GM19351 (cell line): ENCODE results near the gene RAB3D.
"Not testable (repeated sequence)": the region's sequence is repeated elsewhere in the genome, so short reads cannot be mapped to it uniquely, and the experiment has no call there.

Source experiments
- ATAC-seq: cut with Tn5 transposase; IDR thresholded peaks from one replicate; pipeline ENCODE4 v1.9.1; 2021; ENCODE audit warnings: mild to moderate bottlenecking, moderate library complexity; ENCODE audit not compliant: unreplicated experiment

Gene RAB3D, protein sequence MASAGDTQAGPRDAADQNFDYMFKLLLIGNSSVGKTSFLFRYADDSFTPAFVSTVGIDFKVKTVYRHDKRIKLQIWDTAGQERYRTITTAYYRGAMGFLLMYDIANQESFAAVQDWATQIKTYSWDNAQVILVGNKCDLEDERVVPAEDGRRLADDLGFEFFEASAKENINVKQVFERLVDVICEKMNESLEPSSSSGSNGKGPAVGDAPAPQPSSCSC

DNA sequence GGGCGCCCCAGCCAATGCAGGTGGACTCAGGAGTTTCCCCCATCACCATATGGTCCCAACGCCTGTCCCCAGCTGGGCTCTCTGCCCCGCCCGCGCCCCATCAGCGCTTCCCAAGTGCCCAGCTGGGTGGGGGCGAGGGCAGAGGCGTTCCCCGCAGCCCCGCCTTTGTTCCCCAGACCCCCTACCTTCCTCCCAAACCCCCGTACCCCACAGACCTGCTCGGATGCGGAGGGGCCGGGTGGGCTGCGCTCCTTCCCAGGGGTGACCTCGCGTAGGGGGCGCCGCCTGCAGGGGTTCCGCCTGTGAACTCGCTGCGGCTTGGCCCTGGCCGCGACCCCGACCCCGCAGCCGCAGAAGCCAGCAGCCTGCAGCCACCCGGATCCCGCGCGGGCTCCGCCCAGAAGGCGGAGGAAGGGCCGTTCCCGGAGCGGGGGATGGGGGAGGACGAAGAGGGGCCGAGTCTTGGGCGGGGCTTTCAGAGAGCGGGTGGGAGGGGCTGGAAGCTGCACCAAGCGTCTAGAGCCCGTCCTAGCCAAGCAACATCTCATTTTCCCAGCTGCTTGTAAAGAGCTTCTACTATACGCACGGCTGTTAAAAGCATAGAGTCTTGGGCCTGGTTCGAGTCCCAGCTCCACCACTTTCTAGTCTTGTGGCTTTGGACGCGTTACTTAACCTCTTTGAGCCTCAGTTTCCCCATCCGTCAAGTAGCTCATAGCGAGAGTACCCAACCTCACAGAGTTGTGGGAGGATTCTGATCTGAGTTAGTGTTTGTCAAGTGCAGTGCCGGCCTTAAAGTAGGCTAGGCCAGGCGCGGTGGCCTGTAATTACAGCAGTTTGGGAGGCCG lies at the start of gene RAB3D:
RAB3D (minus strand) TSS at position 404 of the 845 bp plus-strand sequence. CDS start 2,258 bp downstream, outside the sequence.
- peak; percentile 59 for ATAC-seq

DNA sequence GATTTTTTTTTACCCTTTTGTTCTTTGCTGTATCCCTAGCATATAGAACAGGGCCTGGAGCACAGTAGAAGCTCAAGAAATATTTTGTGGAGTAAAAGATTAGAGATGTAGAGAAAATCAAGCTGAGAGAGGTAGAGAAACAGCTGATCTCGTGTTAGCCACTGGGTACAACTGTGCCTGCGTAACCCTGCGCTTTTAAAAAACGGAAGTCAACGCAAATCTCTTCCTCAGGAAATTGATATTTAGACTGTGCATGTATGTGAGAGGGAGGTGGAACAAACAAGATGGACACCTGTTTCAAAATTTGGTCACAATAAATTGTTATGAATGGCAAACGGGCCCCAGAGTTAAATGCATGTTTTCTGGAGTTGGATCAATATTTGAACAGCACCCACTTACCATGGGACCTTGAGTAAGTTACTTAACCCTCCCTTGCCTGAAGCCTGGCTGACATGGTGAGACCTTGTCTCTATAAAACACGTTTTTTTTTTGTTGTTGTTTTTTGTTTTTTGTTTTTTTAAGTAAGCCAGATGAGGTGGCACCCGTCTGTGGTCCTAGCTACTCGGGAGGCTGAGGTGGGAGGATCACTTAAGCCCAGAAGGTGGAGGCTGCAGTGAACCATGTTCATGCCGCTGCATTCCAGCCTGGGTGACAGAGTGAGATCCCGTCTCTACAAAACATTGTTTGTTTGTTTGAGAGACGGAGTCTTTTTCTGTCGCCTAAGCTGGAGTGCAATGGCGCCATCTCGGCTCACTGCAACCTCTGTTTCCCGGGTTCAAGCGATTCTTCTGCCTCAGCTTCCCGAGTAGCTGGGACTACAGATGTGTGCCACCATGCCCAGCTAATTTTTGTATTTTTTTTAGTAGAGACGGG lies 47.9 kb upstream of the RAB3D start:
- no peak for ATAC-seq

DNA sequence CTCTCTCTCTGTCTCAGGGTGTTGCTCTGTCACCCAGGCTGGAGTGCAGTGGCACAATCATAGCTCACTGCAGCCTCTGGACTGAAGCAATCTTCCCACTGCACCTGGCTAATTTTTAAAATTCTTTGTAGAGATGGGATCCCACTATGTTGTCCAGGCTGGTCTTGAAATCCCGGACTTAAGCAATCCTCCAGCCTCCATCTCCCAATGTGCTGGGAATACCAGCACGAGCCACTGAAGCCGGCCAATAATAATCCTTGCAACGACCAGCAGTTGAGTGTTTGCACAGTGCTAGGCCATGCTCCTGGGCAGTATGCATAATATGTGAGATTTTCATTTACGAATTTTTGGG lies 45.3 kb upstream of the RAB3D start:
- ATAC-seq, result no peak

DNA sequence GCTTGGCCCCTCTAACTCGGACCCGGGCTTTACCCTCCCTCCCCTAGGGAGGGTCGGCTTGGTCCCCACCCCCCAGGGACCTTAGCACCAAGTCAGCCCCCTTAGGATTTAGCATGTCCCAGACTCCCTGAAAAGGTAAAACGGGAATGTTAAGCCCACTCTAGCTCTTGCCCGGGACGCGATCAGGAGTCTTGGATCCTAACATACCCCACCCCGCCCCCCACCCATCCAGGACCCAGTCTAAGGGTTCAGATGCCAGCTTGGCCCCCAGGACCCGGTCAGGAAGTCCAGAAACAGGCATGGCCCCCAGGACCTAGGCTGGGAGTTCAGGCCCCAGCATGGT lies 44.2 kb upstream of the RAB3D start:
- ATAC-seq, result no peak

DNA sequence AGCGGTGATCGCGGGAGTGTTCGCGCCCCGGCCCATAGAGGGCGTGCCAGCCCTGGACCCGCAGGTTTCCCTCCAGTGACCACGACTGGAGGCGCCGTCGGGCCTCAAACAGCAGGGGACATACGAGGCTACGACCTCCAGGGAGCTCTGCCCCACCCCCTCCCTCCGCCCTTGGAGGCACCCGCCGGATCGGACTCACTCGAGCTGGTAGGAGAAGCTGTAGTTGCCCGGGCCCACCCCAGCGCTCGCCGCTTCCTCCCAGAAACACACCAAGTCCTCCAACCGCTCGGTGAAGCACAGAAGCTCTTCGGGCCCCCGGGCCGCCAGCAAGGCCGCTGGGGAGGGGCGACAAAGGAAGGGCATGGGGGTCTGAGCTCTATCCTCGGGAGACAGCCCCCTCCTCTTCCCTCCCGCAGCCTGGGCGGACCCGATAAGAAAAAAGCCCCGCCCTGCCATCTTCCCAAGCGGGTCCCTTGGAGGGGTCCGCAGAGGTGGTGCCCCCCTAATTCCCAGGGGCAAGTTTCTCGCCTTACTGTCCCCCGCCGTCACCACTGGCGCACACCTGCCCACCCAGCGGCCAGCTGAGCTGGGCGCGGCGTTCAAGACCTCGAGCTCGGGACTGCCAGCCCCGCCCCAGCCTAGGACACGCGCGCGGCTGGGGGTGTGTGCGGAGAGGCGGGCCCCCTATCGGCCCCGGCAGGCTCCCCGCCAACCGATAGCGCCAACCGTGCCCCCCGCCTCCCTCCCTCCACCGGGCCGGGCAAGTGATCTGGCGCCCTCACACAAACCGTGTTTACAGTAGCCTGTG lies 43.6 kb upstream of the RAB3D start:
- ATAC-seq, result no peak

DNA sequence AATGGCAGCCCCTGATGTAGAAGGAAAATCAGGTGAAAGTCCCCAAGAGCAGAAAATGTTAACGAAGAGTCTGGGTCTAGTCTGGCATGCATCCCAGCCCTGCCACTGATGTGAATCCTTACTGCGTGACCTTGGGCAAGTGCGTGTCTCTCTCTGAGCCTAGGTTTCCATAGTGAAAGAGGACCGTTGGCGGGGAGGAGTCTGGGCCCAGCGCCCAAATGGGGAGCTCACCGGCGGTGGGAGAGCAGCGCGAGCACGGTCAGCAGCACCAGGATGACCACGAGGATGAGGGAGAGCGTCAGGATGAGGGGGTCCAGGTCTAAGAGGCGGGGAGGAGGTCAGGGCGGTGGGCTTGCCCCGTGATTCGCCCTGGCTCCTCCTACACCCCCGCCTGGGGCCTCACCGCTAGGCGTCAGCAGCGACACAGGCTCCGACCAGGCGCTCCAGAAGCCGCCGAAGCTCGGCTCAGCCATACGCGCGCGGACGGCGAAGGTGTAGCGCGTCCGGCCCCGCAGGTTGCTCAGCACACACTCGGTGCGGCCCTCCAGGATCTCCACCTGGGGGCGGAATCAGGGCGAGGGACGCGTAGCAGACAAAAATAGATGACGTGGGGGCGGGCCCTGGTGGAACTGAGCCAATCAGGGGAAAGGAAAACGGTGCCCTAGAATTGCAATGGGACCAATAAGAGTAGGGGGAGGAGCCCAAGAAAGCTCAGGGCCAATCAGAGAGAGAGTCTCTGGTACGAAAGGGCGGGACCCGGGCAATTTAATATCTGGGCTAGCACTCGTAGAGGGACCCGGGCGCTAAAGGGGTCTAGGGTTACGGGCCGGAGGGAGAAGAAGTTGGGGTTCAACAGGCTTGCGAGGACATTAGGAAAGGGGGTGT lies 41.4 kb upstream of the RAB3D start:
- peak; percentile 68 for ATAC-seq

DNA sequence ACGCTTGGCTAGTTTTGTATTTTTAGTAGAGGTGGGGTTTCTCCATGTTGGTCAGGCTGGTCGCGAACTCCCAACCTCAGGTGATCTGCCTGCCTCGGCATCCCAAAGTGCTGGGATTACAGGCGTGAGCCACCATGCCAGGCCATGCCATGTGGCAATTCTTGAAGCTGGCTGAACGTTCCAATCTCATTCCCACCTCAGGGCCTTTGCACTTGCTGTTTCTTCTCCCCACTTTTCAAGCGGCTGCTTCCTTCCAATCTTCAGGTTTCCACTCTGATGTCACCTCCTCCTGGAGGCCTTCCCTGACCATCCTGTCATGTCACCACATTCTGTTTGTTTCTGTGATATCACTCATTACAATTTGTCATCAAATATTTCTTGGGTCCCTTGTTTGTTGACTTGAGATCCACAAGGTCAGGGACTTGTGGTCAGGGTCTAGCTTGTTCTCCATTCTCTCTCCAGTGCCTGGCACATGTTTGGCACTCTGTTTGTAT lies 40.4 kb upstream of the RAB3D start:
- no peak for ATAC-seq

DNA sequence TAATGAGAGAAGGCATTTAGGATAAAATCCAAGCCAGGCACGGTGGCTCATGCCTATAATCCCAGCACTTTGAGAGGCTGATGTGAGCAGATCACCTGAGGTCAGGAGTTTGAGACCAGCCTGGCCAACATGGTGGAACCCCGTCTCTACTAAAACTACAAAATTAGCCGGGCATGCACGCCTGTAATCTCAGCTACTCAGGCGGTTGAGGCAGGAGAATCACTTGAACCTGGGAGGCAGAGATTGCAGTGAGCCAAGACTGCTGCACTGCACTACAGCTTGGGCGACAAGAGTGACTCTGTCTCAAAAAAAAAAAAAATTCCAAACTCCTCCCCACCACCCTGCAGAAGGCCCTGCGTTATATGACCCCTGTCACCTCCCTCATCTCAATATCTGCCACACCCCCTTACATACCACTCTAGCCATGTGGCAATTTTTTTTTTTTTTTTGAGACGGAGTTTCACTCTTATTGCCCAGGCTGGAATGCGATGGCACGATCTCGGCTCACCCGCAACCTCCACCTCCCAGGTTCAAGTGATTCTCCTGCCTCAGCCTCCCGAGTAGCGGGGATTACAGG lies 39.9 kb upstream of the RAB3D start:
- not testable (repeated sequence) for ATAC-seq

DNA sequence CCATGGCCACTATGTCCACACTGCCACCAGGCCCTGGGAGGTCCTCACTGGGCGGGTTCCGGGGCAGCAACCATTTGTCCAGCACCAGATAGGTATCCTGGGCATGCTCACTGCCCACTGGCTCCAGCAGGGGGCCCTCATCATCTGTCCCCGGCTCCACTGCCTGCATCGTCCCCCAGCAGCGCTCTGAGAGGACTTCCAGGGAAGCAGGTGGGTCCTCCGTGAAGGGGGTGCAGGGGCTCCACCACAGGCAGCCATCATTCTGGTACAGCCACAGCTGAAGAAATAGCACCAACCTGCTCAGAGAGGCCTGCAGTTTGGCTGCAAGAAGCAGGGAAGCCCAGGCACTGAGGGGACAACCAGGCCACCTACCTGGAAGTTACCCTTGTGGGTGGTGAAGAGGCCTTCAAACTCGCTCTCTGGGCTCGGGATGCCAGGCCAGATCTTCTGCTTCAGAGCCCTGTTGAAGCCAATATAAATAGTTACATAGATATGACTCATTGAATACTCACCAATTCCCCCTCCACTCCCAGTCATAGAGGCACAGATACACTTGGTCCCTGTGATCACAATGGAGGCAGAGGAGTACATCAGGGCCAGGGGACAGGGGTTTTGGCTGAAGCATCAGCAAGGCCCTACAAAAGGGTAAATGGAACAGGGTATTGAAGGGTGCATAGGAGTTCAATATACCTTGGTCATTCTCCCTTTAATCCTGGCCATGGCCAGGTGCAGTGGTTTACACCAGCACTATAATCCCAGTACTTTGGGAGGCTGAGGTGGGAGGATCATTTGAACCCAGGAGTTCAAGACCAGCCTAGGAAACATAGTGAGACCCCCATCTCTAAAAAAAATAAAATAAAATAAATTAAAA lies 39.1 kb upstream of the RAB3D start:
- ATAC-seq, result no peak

DNA sequence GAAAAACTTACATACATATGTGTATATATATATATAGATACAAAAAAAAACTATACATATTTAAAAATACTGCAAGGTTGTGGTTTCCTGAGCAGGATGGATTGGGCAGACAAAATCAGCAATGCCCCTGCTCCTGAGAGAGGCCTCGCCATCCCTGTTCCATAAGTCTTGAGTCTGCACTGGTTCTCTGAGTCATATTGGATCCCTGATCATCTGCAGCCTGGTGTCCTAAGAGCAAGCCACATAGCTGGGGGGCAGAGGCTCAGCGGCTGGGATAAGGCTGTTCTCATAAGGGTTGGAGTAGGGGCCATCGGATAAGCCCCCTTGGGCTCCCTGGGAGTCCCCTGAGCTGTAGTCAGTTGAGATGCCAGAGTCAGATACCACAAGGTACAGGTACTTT lies 38.3 kb upstream of the RAB3D start:
- ATAC-seq, result no peak

DNA sequence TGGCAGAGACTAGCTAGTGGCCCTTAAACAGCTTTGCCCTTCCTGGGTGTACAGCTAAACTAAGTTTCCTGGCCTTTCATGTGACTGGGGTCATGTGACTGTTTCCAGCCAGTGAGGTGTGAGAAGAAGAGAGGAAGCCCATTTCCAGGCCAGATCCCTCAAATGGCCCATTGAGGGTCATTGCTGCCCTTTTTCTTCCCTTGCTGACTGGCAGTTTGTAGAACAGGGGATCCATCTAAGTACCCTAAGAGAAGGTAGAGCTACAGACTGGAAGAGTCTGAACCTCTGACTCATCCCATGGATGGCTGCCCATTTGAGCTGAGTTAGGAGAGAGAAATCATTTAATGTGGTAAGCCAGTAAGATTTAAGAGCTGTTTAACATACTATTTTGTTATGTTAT lies 37.8 kb upstream of the RAB3D start:
- ATAC-seq, result no peak

DNA sequence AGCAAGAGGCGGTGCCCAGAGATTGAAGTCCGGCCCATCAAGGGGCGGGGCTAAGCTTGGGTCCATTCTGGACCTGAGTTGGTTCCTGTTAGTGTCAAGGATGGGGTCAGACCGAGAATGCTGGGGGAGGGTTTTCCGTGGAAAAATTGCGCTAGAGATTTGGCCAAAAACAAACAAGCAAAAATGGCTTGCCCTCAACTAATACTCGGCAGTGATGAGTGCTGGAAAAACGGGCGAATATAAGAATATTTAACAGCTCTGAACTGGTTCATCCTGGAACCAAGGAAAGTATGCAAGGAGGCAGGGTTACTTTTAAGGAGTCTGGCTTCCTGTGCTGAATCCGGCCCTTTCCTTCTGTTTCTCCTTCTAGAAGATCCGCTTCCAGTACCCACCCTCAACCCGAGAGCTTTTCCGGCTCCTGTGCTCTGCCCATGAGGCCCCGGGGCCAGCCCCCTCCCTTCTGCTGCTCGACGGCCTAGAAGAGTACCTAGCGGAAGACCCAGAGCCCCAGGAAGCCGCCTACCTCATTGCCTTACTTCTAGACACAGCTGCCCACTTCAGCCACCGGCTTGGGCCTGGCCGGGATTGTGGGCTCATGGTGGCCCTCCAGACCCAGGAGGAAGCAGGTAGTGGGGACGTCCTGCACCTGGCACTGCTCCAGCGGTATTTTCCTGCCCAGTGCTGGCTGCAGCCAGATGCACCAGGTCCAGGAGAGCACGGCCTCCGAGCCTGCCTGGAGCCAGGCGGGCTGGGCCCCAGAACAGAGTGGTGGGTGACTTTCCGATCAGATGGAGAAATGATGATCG lies 35.9 kb upstream of the RAB3D start:
- no peak for ATAC-seq

DNA sequence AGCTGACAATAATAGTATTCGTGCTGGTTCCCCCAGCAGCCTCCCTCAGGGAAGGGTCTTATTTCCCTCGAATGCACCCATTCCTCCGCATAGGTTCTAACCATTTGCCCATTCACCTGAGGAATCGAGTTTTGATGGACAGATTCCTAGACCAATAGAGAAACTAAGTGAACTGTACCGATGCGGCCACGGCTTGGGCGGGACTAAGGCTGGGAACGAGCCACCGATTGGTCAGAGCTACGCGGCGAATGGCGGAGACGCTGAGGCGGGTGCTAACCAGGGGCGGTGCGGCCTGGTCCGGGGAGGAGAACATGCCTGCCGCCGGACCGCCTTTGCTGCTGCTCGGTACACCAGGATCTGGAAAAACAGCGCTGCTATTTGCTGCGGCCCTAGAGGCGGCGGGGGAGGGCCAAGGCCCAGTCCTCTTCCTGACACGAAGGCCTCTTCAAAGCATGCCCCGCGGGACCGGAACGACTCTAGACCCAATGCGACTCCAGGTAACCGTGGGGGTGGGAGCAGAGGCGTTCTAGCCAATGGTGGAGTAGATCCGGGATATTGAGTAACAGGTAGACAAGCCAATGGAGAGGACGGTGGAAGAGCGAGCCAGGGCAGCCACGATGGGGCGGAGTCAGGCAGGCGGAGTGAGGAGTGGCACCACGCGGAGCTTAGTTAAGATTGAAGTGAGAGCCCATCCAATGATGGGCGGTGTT lies 35.1 kb upstream of the RAB3D start, which contains the start of gene SWSAP1:
SWSAP1 (plus strand) TSS at position 234 of the 710 bp plus-strand sequence; CDS start at position 249, 15 bp downstream.
- ATAC-seq, result peak; percentile 84

DNA sequence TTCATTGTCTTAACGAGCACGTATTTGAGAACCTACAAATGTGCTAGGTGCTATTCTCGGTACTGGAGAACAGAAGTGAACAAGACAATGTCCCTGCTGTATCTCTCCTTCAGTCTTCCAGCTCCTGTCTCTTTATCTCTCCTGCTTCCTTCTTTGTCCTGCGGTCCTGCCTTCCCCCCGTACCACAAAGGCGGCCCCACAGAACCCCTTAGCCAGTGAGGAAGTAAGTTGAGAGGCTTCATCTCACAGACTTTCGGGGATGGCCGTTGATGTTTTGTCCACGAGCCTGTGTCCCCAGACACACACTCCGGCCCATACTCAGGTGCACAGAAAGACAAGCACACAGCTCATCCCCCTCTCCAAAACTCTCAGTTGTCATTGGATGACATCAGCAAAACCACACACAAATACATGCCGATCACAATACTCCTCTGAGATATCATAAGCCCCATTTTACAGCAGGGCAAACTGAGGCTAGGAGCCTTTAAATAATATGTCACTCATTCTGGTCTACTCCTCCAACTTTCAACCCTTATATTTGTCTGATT lies 34.5 kb upstream of the RAB3D start:
- no peak for ATAC-seq

DNA sequence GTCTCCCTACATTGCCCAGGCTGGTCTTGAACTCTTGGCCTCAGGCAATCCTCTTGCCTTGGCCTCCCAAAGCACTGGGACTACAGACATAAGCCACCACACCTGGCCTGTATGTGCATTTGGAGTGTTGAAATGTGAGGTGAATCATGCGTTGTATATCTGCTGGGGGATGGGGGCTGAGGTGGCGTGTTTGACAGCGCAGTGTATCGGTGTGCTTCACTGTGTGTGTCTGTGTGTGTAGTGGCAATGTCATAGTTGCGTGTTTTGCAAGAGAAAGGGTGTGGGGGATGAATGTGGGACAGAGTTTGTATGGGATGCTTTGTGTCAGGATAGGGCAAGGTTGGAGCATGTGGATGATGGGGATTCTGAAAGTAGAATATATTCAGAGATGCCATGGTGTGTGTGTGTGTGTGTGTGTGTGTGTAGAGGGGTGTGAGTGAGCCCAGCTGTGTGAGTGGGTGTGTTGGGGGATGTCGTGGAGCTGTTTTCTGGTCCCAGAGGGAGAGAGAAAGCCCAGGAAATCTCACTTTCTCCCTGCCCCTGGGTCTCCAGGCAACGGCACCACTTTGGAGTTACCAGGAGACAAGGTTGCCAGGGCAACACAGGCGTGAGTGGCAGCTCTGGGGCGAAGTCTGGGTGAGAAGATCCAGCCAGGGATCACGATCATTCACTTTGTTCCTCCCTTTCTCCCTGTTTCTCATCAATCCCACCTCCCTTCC lies 33.9 kb upstream of the RAB3D start:
- no peak for ATAC-seq

DNA sequence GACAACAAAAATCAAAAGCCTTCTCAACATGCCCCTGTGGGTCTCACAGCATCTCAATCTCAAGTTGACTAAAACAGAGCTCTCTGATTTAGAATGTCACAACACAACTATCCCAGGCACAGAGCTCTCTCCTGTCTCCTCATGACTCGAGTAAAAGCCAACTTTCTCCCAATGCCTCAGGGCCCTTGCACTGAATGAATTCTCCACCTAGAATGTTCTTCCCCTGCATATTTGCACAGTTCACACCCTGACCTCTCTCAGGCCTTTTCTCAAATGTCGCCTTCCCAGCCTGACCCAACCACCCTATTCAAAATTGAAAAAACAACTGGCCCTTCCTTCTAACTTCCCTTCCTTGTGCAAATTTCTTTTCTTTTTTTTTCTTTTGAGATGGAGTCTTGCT lies 31.3 kb upstream of the RAB3D start:
- ATAC-seq, result no peak
